CD4-positive, CD25-positive, alpha-beta regulatory T cell (primary cell): Measurements from ENCODE around the gene CALHM6. TPM values are rescaled to one million over a fixed set of nuclear protein-coding genes. Genes with fewer than 3 reads are reported as not detected.

Experiments
- ATAC-seq, 2 donors: fragments of 150-1000 bp; cut with Tn5 transposase; one replicate each; pipeline ENCODE4 v1.10.0; 2021; ENCODE audit warnings: low read depth in 2 of 2, moderate number of reproducible peaks in 2 of 2, moderate library complexity in 1 of 2
- DNase-seq, 3 donors: peaks; one replicate each; pipeline versions ENCODE4 v3.0.0 to v3.0.0-alpha.2; 2012 to 2022; ENCODE audit warnings: mixed read lengths in 1 of 3
- H3K27ac ChIP-seq: one replicate; pipeline ENCODE4 v1.7.0; 2013; ENCODE audit warnings: mild to moderate bottlenecking, low read length; ENCODE audit not compliant: insufficient read depth, poor library complexity, severe bottlenecking
- H3K27me3 ChIP-seq: one replicate; pipeline ENCODE4 v1.7.0; 2013; ENCODE audit warnings: low read length; ENCODE audit not compliant: control insufficient read depth, insufficient read depth
- H3K36me3 ChIP-seq: one replicate; pipeline ENCODE4 v1.7.0; 2013; ENCODE audit warnings: mild to moderate bottlenecking, low read length, moderate library complexity; ENCODE audit not compliant: control insufficient read depth, insufficient read depth
- H3K4me1 ChIP-seq: 2 replicates; pipeline ENCODE4 v1.7.0; 2013; ENCODE audit warnings: mild to moderate bottlenecking, low read length; ENCODE audit not compliant: insufficient read depth, control insufficient read depth, poor library complexity, severe bottlenecking
- H3K4me3 ChIP-seq: one replicate; pipeline ENCODE4 v1.7.0; 2013; ENCODE audit warnings: low read depth, mild to moderate bottlenecking, low read length, moderate library complexity
- H3K9me3 ChIP-seq, 2 experiments: 1 replicate in 1 of 2; 2 replicates in 1 of 2; pipeline ENCODE4 v1.7.0; 2013; ENCODE audit warnings: low read length in 2 of 2, mild to moderate bottlenecking in 1 of 2, moderate library complexity in 1 of 2; ENCODE audit not compliant: control insufficient read depth in 2 of 2
- H3K27ac Mint-ChIP-seq, 3 donors: one replicate each; pipeline ENCODE4 v1.8.0; 2020 to 2022; ENCODE audit warnings: mild to moderate bottlenecking in 3 of 3, mixed read lengths in 3 of 3, moderate library complexity in 2 of 3
- H3K27me3 Mint-ChIP-seq: one replicate; pipeline ENCODE4 v1.8.0; 2022; ENCODE audit warnings: mild to moderate bottlenecking, mixed read lengths
- H3K36me3 Mint-ChIP-seq: one replicate; pipeline ENCODE4 v1.8.0; 2020; ENCODE audit warnings: mixed read lengths
- H3K4me1 Mint-ChIP-seq, 4 donors: one replicate each; pipeline ENCODE4 v1.8.0; 2020 to 2022; ENCODE audit warnings: mixed read lengths in 4 of 4, mild to moderate bottlenecking in 1 of 4
- H3K4me3 Mint-ChIP-seq, 4 donors: one replicate each; pipeline ENCODE4 v1.8.0; 2020 to 2022; ENCODE audit warnings: mild to moderate bottlenecking in 4 of 4, mixed read lengths in 4 of 4, moderate library complexity in 3 of 4
- H3K9me3 Mint-ChIP-seq, 7 donors: one replicate each; pipeline ENCODE4 v1.8.0; 2020 to 2022; ENCODE audit warnings: mixed read lengths in 7 of 7, mild to moderate bottlenecking in 3 of 7, moderate library complexity in 2 of 7
- polyA plus RNA-seq, 4 donors: library from polyadenylated mRNA; unstranded; fragments of 300-500 nt; fragmentation: Illumina TruSeq; gene quantifications; one replicate each; pipeline ENCODE4 v1.2.3, GENCODE V29; 2021
- total RNA-seq: library from RNA; stranded (reverse); gene quantifications from one replicate; pipeline ENCODE4 v1.2.3, GENCODE V29; 2022

CALHM6 gene
- total RNA-seq (2.1 TPM), polyA plus RNA-seq (1 to 10 TPM; 2.7 to 9.4 (median 5.4) TPM)

DNA sequence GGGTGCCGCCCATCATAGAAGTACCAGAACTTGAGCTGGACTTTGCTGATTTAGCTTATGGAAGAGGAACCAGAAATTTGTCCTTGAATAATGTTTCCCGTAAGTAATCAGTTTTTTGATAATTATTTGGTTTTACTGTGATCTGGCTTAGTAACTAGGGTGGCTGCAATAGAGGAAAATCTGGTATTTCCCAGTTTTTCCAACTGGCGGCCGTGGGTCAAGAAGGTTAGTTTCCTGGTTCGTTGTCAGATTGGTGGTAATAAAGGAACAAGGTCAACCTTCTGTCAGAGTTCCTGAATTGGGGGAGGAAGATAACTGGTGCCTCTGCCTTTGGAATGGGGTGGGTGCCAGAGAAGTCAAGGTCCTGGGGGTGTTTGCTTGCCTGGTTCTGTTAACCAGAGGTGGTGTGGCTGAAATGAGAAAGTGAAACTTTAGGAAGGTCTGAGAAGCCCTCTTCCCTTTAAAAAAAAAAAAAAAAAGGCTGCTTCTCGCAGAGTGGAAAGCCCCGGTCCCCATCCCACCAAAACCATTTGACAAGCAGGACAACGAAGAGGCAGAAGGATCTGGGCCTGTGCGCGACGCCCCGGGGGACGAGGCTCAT, at the start of gene CALHM6:
TSS of gene CALHM6 (plus strand) at position 45 of the 601 bp plus-strand sequence. CDS start at position 600, 555 bp downstream.
- ATAC-seq = no peak
- H3K27ac Mint-ChIP-seq = peak within 1 kb of the TSS in 1 of 3 donors; percentile 89

GRCh38 chr6:116412270-116412669, 48.9 kb upstream of the CALHM6 start:
- Mint-ChIP-seq H3K4me3 (no peak overlapping the region), H3K9me3 (peaks cover 0 to 3% (median 0%) of the 10 kb centered on the region in 7 donors), H3K27me3 (peaks cover 18% of the 10 kb centered on the region), H3K27ac (no peak overlapping the region), H3K36me3 (no peaks in the 10 kb centered on the region), H3K4me1 (peaks cover 0 to 5% (median 0%) of the 10 kb centered on the region in 4 donors)
- H3K27me3 ChIP-seq = no peaks in the 10 kb centered on the region
- no peak overlapping the region for H3K27ac ChIP-seq
- ATAC-seq (no peak), DNase-seq (no peak)
- H3K4me1 ChIP-seq = no peaks in the 10 kb centered on the region
- no peak overlapping the region for H3K4me3 ChIP-seq
- no peaks in the 10 kb centered on the region for H3K36me3 ChIP-seq
- H3K9me3 ChIP-seq = no peaks in the 10 kb centered on the region

More for the DNA sequence above, at the start of gene CALHM6:
- H3K9me3 Mint-ChIP-seq = no peaks in the 10 kb centered on the region
- H3K27me3 Mint-ChIP-seq = peaks cover 46% of the 10 kb centered on the region
- Histone ChIP-seq H3K4me1 (peaks cover 7% of the 10 kb centered on the region), H3K27ac (no peak within 1 kb of the TSS), H3K9me3 (no peaks in the 10 kb centered on the region), H3K4me3 (peak within 1 kb of the TSS; percentile 19), H3K36me3 (no peaks in the 10 kb centered on the region), H3K27me3 (peaks cover 29% of the 10 kb centered on the region)
- peaks cover 5 to 15% (median 9%) of the 10 kb centered on the region in 4 donors for H3K4me1 Mint-ChIP-seq
- no peaks in the 10 kb centered on the region for H3K36me3 Mint-ChIP-seq
- peak within 1 kb of the TSS; percentile 6 to 77 (median 68) for H3K4me3 Mint-ChIP-seq
- DNase-seq = no peak

DNA sequence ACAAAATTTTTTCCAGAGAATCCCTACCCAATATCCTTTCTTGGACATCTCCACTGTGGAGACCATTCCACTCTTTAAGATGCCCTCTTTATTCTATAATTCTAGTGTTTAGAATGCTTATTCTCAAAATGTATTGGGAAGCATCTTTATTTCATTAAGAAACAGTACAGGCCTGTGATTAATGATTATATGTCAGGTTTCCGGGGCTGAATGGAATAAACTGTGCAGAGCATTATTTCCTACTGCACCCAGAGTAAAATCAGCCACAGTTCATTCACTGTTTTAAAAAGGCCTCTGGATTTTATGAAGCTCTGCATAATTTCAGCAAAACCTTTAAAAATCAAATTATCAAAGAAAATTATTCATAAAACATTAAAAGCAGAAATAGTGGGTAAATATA, 47.8 kb upstream of the CALHM6 start:
- H3K36me3 Mint-ChIP-seq = no peaks in the 10 kb centered on the region

GRCh38 chr6:116417661-116418060, 43.5 kb upstream of the CALHM6 start:
- Histone ChIP-seq H3K27me3 (no peaks in the 10 kb centered on the region), H3K4me1 (no peaks in the 10 kb centered on the region), H3K27ac (no peak overlapping the region), H3K4me3 (no peak overlapping the region), H3K9me3 (no peaks in the 10 kb centered on the region), H3K36me3 (no peaks in the 10 kb centered on the region)
- no peak overlapping the region for H3K27ac Mint-ChIP-seq
- H3K4me3 Mint-ChIP-seq = no peak overlapping the region
- no peaks in the 10 kb centered on the region for H3K4me1 Mint-ChIP-seq
- ATAC-seq = no peak
- DNase-seq = no peak
- H3K36me3 Mint-ChIP-seq = no peaks in the 10 kb centered on the region
- H3K9me3 Mint-ChIP-seq = peaks cover 0 to 2% (median 0%) of the 10 kb centered on the region in 7 donors
- H3K27me3 Mint-ChIP-seq = no peaks in the 10 kb centered on the region

More for the DNA sequence above, 47.8 kb upstream of the CALHM6 start:
- peaks cover 8% of the 10 kb centered on the region for H3K27me3 Mint-ChIP-seq
- DNase-seq (no peak), ATAC-seq (no peak)
- peaks cover 0 to 3% (median 0%) of the 10 kb centered on the region in 7 donors for H3K9me3 Mint-ChIP-seq
- no peak overlapping the region for H3K27ac Mint-ChIP-seq
- no peaks in the 10 kb centered on the region for H3K36me3 ChIP-seq
- H3K4me3 ChIP-seq = no peak overlapping the region
- H3K4me3 Mint-ChIP-seq = no peak overlapping the region
- H3K27ac ChIP-seq = no peak overlapping the region
- no peaks in the 10 kb centered on the region for H3K9me3 ChIP-seq
- peaks cover 0 to 5% (median 0%) of the 10 kb centered on the region in 4 donors for H3K4me1 Mint-ChIP-seq
- no peaks in the 10 kb centered on the region for H3K27me3 ChIP-seq
- no peaks in the 10 kb centered on the region for H3K4me1 ChIP-seq

- peaks cover 0 to 2% (median 0%) of the 10 kb centered on the region in 7 donors for H3K9me3 Mint-ChIP-seq
- no peak overlapping the region for H3K27ac Mint-ChIP-seq
- ATAC-seq (no peak), DNase-seq (no peak)
- H3K27me3 Mint-ChIP-seq = peaks cover under 1% of the 10 kb centered on the region
- Histone ChIP-seq H3K27ac (no peak overlapping the region), H3K4me3 (no peak overlapping the region), H3K4me1 (no peaks in the 10 kb centered on the region), H3K27me3 (no peaks in the 10 kb centered on the region), H3K9me3 (no peaks in the 10 kb centered on the region), H3K36me3 (no peaks in the 10 kb centered on the region)
- H3K36me3 Mint-ChIP-seq = no peaks in the 10 kb centered on the region
- no peaks in the 10 kb centered on the region for H3K4me1 Mint-ChIP-seq
- no peak overlapping the region for H3K4me3 Mint-ChIP-seq
These were observed 41.9 kb upstream of the CALHM6 start for GRCh38 chr6:116419069-116419786.

- Mint-ChIP-seq H3K4me1 (peaks cover 0 to 4% (median 0%) of the 10 kb centered on the region in 4 donors), H3K4me3 (no peak overlapping the region), H3K9me3 (peaks cover 0 to 2% (median 0%) of the 10 kb centered on the region in 7 donors), H3K27ac (no peak overlapping the region), H3K27me3 (peaks cover 4% of the 10 kb centered on the region), H3K36me3 (no peaks in the 10 kb centered on the region)
- no peak overlapping the region for H3K27ac ChIP-seq
- ATAC-seq (no peak), DNase-seq (no peak)
- no peaks in the 10 kb centered on the region for H3K4me1 ChIP-seq
- H3K9me3 ChIP-seq = no peaks in the 10 kb centered on the region
- no peaks in the 10 kb centered on the region for H3K36me3 ChIP-seq
- no peak overlapping the region for H3K4me3 ChIP-seq
- H3K27me3 ChIP-seq = no peaks in the 10 kb centered on the region
These were observed 40.8 kb upstream of the CALHM6 start for GRCh38 chr6:116420341-116420740.

- H3K27ac ChIP-seq = no peak overlapping the region
- Mint-ChIP-seq H3K27ac (no peak overlapping the region), H3K9me3 (no peaks in the 10 kb centered on the region), H3K27me3 (peaks cover 4% of the 10 kb centered on the region), H3K4me1 (peaks cover 0 to 4% (median 0%) of the 10 kb centered on the region in 4 donors), H3K4me3 (no peak overlapping the region), H3K36me3 (no peaks in the 10 kb centered on the region)
- no peaks in the 10 kb centered on the region for H3K4me1 ChIP-seq
- H3K9me3 ChIP-seq = no peaks in the 10 kb centered on the region
- H3K27me3 ChIP-seq = no peaks in the 10 kb centered on the region
- ATAC-seq (no peak), DNase-seq (no peak)
- H3K36me3 ChIP-seq = no peaks in the 10 kb centered on the region
- H3K4me3 ChIP-seq = no peak overlapping the region
These were observed 38.9 kb upstream of the CALHM6 start for GRCh38 chr6:116422238-116422637.
